ENCODE data around the gene YPEL5. TPM values are rescaled to one million over a fixed set of nuclear protein-coding genes. Genes with fewer than 3 reads are reported as not detected.

The YPEL5 gene
- total and polyA plus RNA-seq, 10 of the 15 experiments (the other 5 are each of a cell fraction or from before 2014, with no cell fraction given): 18.8 to 47.3 (median 21.7) TPM

DNA sequence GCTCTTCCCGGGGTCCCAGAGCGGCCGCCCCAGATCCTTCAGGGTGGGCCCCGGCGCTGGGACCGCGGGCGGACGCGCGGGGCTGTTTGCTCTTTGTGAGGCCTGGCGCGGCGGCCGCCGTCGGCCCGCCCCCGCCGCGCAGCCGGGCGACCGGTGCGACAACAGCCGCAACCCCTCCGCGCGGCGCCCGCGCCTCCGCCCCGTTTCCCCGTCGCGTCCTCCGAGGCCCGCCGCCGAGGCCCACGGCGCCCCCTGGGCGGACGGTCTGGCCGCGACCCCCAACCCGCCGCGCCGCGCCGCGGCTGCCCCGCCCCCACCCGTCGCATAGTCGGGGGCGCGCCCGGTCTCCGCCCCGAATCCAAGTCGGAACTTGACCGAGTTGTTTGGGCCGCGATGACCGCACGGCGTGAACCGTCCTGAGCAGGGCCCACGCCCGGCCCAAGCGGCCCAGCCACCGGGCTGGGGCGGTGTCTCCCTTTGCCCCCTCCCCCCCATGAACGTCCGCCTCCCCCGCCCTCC is 448 bp downstream of the YPEL5 start (continued):
- no peak for TF ChIP-seq PBX3 (IDR thresholded peaks at IDR 0.05; ENCODE audit: insufficient replicate concordance, low read depth, low read length)
- no peak for TF ChIP-seq PAX5 (IDR thresholded peaks at IDR 0.05; ENCODE audit: borderline replicate concordance, low read depth, low read length)
- no peak for TF ChIP-seq CHD4 (IDR thresholded peaks at IDR 0.05)
- TF ChIP-seq, protein P1, sequence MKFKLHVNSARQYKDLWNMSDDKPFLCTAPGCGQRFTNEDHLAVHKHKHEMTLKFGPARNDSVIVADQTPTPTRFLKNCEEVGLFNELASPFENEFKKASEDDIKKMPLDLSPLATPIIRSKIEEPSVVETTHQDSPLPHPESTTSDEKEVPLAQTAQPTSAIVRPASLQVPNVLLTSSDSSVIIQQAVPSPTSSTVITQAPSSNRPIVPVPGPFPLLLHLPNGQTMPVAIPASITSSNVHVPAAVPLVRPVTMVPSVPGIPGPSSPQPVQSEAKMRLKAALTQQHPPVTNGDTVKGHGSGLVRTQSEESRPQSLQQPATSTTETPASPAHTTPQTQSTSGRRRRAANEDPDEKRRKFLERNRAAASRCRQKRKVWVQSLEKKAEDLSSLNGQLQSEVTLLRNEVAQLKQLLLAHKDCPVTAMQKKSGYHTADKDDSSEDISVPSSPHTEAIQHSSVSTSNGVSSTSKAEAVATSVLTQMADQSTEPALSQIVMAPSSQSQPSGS (IDR thresholded peaks at IDR 0.05; ENCODE audit: low read length): no peak
- no peak for TF ChIP-seq ZBTB4 (CRISPR knock-in tag; IDR thresholded peaks at IDR 0.05)
- no peak for TF ChIP-seq RB1 (IDR thresholded peaks at IDR 0.05; ENCODE audit: borderline replicate concordance)
- TF ChIP-seq NR2C2 (IDR thresholded peaks at IDR 0.05; ENCODE audit: borderline replicate concordance, control insufficient read depth, insufficient read length, low read depth): no peak
- no peak for TF ChIP-seq ZBED1 (IDR thresholded peaks at IDR 0.05; ENCODE audit: borderline replicate concordance)
- TF ChIP-seq, protein P2, sequence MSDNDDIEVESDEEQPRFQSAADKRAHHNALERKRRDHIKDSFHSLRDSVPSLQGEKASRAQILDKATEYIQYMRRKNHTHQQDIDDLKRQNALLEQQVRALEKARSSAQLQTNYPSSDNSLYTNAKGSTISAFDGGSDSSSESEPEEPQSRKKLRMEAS (IDR thresholded peaks at IDR 0.05; ENCODE audit: low read depth, low read length): no peak
- TF ChIP-seq FOXM1 (IDR thresholded peaks at IDR 0.05; ENCODE audit: low read depth, low read length): no peak
- no peak for TF ChIP-seq MTA2 (IDR thresholded peaks at IDR 0.05; ENCODE audit: low read depth)
- TF ChIP-seq, protein P3, sequence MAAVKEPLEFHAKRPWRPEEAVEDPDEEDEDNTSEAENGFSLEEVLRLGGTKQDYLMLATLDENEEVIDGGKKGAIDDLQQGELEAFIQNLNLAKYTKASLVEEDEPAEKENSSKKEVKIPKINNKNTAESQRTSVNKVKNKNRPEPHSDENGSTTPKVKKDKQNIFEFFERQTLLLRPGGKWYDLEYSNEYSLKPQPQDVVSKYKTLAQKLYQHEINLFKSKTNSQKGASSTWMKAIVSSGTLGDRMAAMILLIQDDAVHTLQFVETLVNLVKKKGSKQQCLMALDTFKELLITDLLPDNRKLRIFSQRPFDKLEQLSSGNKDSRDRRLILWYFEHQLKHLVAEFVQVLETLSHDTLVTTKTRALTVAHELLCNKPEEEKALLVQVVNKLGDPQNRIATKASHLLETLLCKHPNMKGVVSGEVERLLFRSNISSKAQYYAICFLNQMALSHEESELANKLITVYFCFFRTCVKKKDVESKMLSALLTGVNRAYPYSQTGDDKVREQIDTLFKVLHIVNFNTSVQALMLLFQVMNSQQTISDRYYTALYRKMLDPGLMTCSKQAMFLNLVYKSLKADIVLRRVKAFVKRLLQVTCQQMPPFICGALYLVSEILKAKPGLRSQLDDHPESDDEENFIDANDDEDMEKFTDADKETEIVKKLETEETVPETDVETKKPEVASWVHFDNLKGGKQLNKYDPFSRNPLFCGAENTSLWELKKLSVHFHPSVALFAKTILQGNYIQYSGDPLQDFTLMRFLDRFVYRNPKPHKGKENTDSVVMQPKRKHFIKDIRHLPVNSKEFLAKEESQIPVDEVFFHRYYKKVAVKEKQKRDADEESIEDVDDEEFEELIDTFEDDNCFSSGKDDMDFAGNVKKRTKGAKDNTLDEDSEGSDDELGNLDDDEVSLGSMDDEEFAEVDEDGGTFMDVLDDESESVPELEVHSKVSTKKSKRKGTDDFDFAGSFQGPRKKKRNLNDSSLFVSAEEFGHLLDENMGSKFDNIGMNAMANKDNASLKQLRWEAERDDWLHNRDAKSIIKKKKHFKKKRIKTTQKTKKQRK (IDR thresholded peaks at IDR 0.05; ENCODE audit: low read depth, low read length): no peak
- TF ChIP-seq CBX5 (IDR thresholded peaks at IDR 0.05; ENCODE audit: low read depth): no peak
- TF ChIP-seq CBFB (IDR thresholded peaks at IDR 0.05; ENCODE audit: low read depth): no peak
- TF ChIP-seq SUZ12 (IDR thresholded peaks at IDR 0.05; ENCODE audit: unreplicated experiment): no peak
- TF ChIP-seq MEF2A (IDR thresholded peaks at IDR 0.05; ENCODE audit: insufficient read depth, low read depth, low read length): no peak
- TF ChIP-seq ZSCAN29 (IDR thresholded peaks at IDR 0.05): no peak
- no peak for TF ChIP-seq USF1 (IDR thresholded peaks at IDR 0.05; ENCODE audit: borderline replicate concordance, extremely low read length, insufficient read depth, low read depth, low read length)

All from GM12878 (cell line).